Testis (tissue), 2 donors: ENCODE results near the gene OTOP3.

Experiments used
- CTCF ChIP-seq, 3 experiments: fragments of 450-650 bp in 2 of 3; fragments of 200-600 bp in 1 of 3; sonication (generic) in 1 of 3; IDR thresholded peaks; one replicate each; pipeline ENCODE4 v1.5.1; 2016 to 2019; ENCODE audit warnings: antibody characterized with exemption in 3 of 3, mild to moderate bottlenecking in 2 of 3, moderate library complexity in 1 of 3
- POLR2A ChIP-seq: fragments of 450-650 bp; IDR thresholded peaks from one replicate; pipeline ENCODE4 v1.6.1; 2017; ENCODE audit warnings: antibody characterized with exemption, mild to moderate bottlenecking, moderate library complexity

- TF ChIP-seq CTCF (IDR thresholded peaks at IDR 0.05) (no peak), POLR2A (no peak)
Measured at GRCh38 chr17:74936470-74936799, 737 bp downstream of the OTOP3 start.
